ENCODE measurements around the gene RGPD6.
"Not testable (repeated sequence)": the region's sequence is repeated elsewhere in the genome, so short reads cannot be mapped to it uniquely, and the experiment has no call there.

- TF ChIP-seq CTCF (conservative IDR thresholded peaks at IDR 0.05; ENCODE audit: low read depth, low read length); EZH2phosphoT487 (IDR thresholded peaks at IDR 0.05; ENCODE audit: borderline replicate concordance, low read length): not testable (repeated sequence)
Measured at GRCh38 chr2:110473059-110473358, 104.0 kb downstream of the RGPD6 start.
